Measurements from ENCODE around the gene CD4.
"Not testable (repeated sequence)": the region's sequence is repeated elsewhere in the genome, so short reads cannot be mapped to it uniquely, and the experiment has no call there.

Gene CD4

GRCh38 chr12:6866920-6867412 is 77.6 kb downstream of the CD4 start:
- H3K27ac ChIP-seq (ENCODE audit: low read length), result peak overlapping the region; percentile 82
- H3K4me3 ChIP-seq (ENCODE audit: low read depth in 1 of 2, low read length in 2 of 2), result peak overlapping the region; percentile 55 to 81
- no peaks in the 10 kb centered on the region for H3K27me3 ChIP-seq (ENCODE audit: low read depth, low read length)
- peaks cover 32 to 52% of the 10 kb centered on the region in 2 donors for H3K36me3 ChIP-seq (ENCODE audit: control insufficient read depth in 1 of 2, insufficient read depth in 2 of 2, low read length in 2 of 2)
- H3K4me1 ChIP-seq (ENCODE audit: control insufficient read depth in 1 of 2, insufficient read depth in 2 of 2, low read length in 2 of 2), result peaks cover 16 to 37% of the 10 kb centered on the region in 2 donors
- no peaks in the 10 kb centered on the region for H3K9me3 ChIP-seq (ENCODE audit: control insufficient read depth in 1 of 2, low read length in 2 of 2)

- H3K4me3 ChIP-seq (ENCODE audit: low read depth in 1 of 2, low read length in 2 of 2), result peak within 1 kb of the TSS; percentile 81 to 84
- peaks cover 19 to 44% of the 10 kb centered on the region in 2 donors for H3K4me1 ChIP-seq (ENCODE audit: control insufficient read depth in 1 of 2, insufficient read depth in 2 of 2, low read length in 2 of 2)
- no peaks in the 10 kb centered on the region for H3K27me3 ChIP-seq (ENCODE audit: low read depth, low read length)
- peaks cover 25 to 45% of the 10 kb centered on the region in 2 donors for H3K36me3 ChIP-seq (ENCODE audit: control insufficient read depth in 1 of 2, insufficient read depth in 2 of 2, low read length in 2 of 2)
- H3K9me3 ChIP-seq (ENCODE audit: control insufficient read depth in 1 of 2, low read length in 2 of 2), result no peaks in the 10 kb centered on the region
- H3K27ac ChIP-seq (ENCODE audit: low read length), result peak within 1 kb of the TSS; percentile 93
Observed at GRCh38 chr12:6867413-6868210, 78.3 kb downstream of the CD4 start, which contains the start of gene TPI1. Gene TPI1 (plus strand): TSS chr12:6867531. CDS start chr12:6867567, 36 bp downstream.

- Histone ChIP-seq H3K27ac (ENCODE audit: low read length) (peak overlapping the region; percentile 93), H3K4me1 (ENCODE audit: control insufficient read depth in 1 of 2, insufficient read depth in 2 of 2, low read length in 2 of 2) (peaks cover 19 to 45% of the 10 kb centered on the region in 2 donors), H3K27me3 (ENCODE audit: low read depth, low read length) (no peaks in the 10 kb centered on the region), H3K36me3 (ENCODE audit: control insufficient read depth in 1 of 2, insufficient read depth in 2 of 2, low read length in 2 of 2) (peaks cover 19 to 37% of the 10 kb centered on the region in 2 donors), H3K4me3 (ENCODE audit: low read depth in 1 of 2, low read length in 2 of 2) (peak overlapping the region; percentile 81 to 84), H3K9me3 (ENCODE audit: control insufficient read depth in 1 of 2, low read length in 2 of 2) (no peaks in the 10 kb centered on the region)
Observed at GRCh38 chr12:6868211-6869048, 79.1 kb downstream of the CD4 start.

- Histone ChIP-seq H3K27me3 (ENCODE audit: low read depth, low read length) (no peaks in the 10 kb centered on the region), H3K9me3 (ENCODE audit: control insufficient read depth in 1 of 2, low read length in 2 of 2) (no peaks in the 10 kb centered on the region), H3K4me3 (ENCODE audit: low read depth in 1 of 2, low read length in 2 of 2) (peak overlapping the region; percentile 81 to 84), H3K27ac (ENCODE audit: low read length) (peak overlapping the region; percentile 93), H3K36me3 (ENCODE audit: control insufficient read depth in 1 of 2, insufficient read depth in 2 of 2, low read length in 2 of 2) (peaks cover 15 to 28% of the 10 kb centered on the region in 2 donors), H3K4me1 (ENCODE audit: control insufficient read depth in 1 of 2, insufficient read depth in 2 of 2, low read length in 2 of 2) (peaks cover 19 to 47% of the 10 kb centered on the region in 2 donors)
Observed at GRCh38 chr12:6869049-6870021, 80.0 kb downstream of the CD4 start.

GRCh38 chr12:6870304-6870703 is 81.0 kb downstream of the CD4 start:
- Histone ChIP-seq H3K4me1 (ENCODE audit: control insufficient read depth in 1 of 2, insufficient read depth in 2 of 2, low read length in 2 of 2) (peaks cover 19 to 48% of the 10 kb centered on the region in 2 donors), H3K36me3 (ENCODE audit: control insufficient read depth in 1 of 2, insufficient read depth in 2 of 2, low read length in 2 of 2) (peaks cover 15 to 19% of the 10 kb centered on the region in 2 donors)
- not testable (repeated sequence) for H3K4me3 ChIP-seq (ENCODE audit: low read depth in 1 of 2, low read length in 2 of 2); H3K27ac ChIP-seq (ENCODE audit: low read length); H3K27me3 ChIP-seq (ENCODE audit: low read depth, low read length); H3K9me3 ChIP-seq (ENCODE audit: control insufficient read depth in 1 of 2, low read length in 2 of 2)

Measured in muscle layer of duodenum (tissue), 2 donors.